Ascending aorta (tissue), 2 donors: ENCODE results near the gene MORC3. TPM values are rescaled to one million over a fixed set of nuclear protein-coding genes. Genes with fewer than 3 reads are reported as not detected.
"Not testable (repeated sequence)": the region's sequence is repeated elsewhere in the genome, so short reads cannot be mapped to it uniquely, and the experiment has no call there.

ENCODE experiments used
- DNase-seq, 2 donors: peaks; one replicate each; pipeline ENCODE4 v3.0.0-alpha.2; 2019; ENCODE audit warnings: low spot score in 2 of 2
- H3K27ac ChIP-seq, 2 donors: fragments of 200-600 bp; sonication (generic); one replicate each; pipeline ENCODE4 v1.5.1; 2016 to 2017; ENCODE audit warnings: mild to moderate bottlenecking in 1 of 2
- H3K27me3 ChIP-seq: fragments of 200-600 bp; sonication (generic); one replicate; pipeline ENCODE4 v1.5.1; 2017
- H3K36me3 ChIP-seq, 2 donors: fragments of 200-600 bp; sonication (generic); one replicate each; pipeline ENCODE4 v1.5.1; 2016
- H3K4me1 ChIP-seq, 2 donors: fragments of 200-600 bp; sonication (generic); one replicate each; pipeline ENCODE4 v1.5.1; 2016 to 2017; ENCODE audit warnings: mild to moderate bottlenecking in 1 of 2
- H3K4me3 ChIP-seq, 2 donors: fragments of 200-600 bp; sonication (generic); one replicate each; pipeline ENCODE4 v1.5.1; 2016 to 2017; ENCODE audit warnings: mild to moderate bottlenecking in 1 of 2
- H3K9me3 ChIP-seq, 2 donors: fragments of 200-600 bp; sonication (generic); one replicate each; pipeline ENCODE4 v1.5.1; 2016
- intact Hi-C: fragments of 100-400 bp; cut with DNase I; formaldehyde crosslinking; loops from one replicate; pipeline ENCODE4 v1.15.1; 2023
- total RNA-seq: library from RNA; depleted of rRNA; stranded (reverse); fragments of >200 nt; gene quantifications from one replicate; pipeline ENCODE4 v1.1.0, GENCODE V29; 2016
- TF ChIP-seq, protein P1 (sequence below), 3 experiments: fragments of 200-600 bp in 2 of 3; fragments of 450-650 bp in 1 of 3; sonication (generic) in 2 of 3; IDR thresholded peaks; one replicate each; pipeline ENCODE4 v1.5.1; 2016 to 2019; ENCODE audit warnings: antibody characterized with exemption in 3 of 3, mild to moderate bottlenecking in 1 of 3, moderate library complexity in 1 of 3

Gene MORC3, protein sequence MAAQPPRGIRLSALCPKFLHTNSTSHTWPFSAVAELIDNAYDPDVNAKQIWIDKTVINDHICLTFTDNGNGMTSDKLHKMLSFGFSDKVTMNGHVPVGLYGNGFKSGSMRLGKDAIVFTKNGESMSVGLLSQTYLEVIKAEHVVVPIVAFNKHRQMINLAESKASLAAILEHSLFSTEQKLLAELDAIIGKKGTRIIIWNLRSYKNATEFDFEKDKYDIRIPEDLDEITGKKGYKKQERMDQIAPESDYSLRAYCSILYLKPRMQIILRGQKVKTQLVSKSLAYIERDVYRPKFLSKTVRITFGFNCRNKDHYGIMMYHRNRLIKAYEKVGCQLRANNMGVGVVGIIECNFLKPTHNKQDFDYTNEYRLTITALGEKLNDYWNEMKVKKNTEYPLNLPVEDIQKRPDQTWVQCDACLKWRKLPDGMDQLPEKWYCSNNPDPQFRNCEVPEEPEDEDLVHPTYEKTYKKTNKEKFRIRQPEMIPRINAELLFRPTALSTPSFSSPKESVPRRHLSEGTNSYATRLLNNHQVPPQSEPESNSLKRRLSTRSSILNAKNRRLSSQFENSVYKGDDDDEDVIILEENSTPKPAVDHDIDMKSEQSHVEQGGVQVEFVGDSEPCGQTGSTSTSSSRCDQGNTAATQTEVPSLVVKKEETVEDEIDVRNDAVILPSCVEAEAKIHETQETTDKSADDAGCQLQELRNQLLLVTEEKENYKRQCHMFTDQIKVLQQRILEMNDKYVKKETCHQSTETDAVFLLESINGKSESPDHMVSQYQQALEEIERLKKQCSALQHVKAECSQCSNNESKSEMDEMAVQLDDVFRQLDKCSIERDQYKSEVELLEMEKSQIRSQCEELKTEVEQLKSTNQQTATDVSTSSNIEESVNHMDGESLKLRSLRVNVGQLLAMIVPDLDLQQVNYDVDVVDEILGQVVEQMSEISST
- 7.9 TPM for total RNA-seq

DNA sequence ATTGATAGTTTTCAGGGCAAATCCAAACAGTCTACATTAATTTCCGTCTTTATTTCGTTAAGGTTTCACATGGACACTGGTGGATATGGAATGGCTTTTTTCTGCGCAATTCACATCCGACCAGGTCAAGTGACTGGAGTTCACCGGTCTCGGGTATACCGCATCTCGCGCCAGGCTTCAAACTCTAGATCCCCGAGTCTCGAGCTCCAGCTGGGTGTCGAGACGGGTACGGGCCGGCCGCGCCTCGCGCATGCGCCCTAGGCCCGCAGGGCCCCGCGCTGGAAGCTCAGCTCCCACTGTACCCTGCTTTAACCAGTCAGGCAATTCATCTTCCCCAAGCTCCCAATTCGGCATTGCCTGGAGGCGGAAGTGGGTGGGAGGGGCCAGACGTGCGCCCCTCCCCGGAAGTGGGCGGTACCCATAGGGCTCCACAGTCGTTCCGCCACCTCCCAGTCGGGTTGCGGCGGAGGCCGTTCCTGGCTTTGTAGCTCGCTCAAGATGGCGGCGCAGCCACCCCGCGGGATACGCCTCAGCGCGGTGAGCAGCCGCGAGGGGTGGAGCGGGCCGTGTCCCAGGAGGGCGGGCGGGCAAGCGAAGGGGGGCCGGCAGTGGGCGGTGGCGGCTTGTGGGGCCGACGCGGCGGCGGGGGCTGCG is at the start of gene MORC3:
MORC3 (plus strand) TSS at position 431 of the 654 bp plus-strand sequence; CDS start at position 499, 68 bp downstream.
- intact Hi-C loops, result loop anchor here (1.0 to 10.0 kb wide), 5 partner anchors 115 to 1433 kb away; partner anchors contain the start of genes CBR3, DOP1B and SETD4
- TF ChIP-seq, protein P1, sequence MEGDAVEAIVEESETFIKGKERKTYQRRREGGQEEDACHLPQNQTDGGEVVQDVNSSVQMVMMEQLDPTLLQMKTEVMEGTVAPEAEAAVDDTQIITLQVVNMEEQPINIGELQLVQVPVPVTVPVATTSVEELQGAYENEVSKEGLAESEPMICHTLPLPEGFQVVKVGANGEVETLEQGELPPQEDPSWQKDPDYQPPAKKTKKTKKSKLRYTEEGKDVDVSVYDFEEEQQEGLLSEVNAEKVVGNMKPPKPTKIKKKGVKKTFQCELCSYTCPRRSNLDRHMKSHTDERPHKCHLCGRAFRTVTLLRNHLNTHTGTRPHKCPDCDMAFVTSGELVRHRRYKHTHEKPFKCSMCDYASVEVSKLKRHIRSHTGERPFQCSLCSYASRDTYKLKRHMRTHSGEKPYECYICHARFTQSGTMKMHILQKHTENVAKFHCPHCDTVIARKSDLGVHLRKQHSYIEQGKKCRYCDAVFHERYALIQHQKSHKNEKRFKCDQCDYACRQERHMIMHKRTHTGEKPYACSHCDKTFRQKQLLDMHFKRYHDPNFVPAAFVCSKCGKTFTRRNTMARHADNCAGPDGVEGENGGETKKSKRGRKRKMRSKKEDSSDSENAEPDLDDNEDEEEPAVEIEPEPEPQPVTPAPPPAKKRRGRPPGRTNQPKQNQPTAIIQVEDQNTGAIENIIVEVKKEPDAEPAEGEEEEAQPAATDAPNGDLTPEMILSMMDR (IDR thresholded peaks at IDR 0.05), result no peak
- Histone ChIP-seq H3K27me3 (no peaks in the 10 kb centered on the region), H3K9me3 (no peaks in the 10 kb centered on the region), H3K4me1 (peaks cover 0 to 21% of the 10 kb centered on the region in 2 donors), H3K27ac (peak within 1 kb of the TSS; percentile 97), H3K4me3 (peak within 1 kb of the TSS; percentile 87 to 91), H3K36me3 (peaks cover 0 to 7% of the 10 kb centered on the region in 2 donors)
- peak; percentile 94 to 99 for DNase-seq

DNA sequence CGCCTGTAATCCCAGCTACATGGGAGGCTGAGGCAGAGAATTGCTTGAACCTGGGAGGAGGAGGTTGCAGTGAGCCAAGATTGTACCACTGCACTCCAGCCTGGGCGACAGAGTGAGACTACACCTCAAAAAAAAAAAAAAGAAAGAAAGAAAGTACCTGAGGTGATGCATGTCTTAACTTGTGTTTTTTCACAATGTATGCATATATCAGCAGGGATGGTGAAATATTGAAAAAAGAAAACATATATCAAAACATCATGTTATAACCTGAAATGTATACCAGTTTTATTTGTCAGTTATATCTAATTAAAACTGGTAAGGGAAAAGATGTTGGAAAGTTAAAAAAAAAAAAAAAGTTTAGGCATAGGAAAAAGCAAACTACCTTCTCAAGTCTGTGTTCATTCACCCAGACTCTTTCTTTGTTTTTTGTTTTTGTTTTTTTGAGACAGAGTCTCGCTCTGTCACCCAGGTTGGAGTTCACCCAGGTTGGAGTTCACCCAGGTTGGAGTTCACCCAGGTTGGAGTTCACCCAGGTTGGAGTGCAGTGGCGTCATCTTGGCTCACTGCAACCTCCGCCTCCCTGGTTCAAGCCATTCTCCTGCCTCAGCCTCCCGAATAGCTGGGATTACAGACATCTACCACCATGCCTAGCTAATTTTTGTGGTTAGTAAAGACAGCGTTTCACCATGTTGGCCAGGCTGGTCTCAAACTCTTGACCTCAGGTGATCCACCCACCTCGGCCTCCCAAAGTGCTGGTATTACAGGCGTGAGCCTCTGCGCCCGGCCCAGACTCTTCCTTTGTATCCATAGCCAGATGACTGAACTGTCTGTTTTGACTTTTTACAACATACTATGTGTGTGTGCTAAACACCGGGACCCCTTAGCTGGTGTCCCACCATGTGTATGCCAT is 49.0 kb upstream of the MORC3 start:
- H3K4me3 ChIP-seq, intact Hi-C loops, H3K36me3 ChIP-seq, H3K27ac ChIP-seq, H3K27me3 ChIP-seq, H3K9me3 ChIP-seq, DNase-seq, H3K4me1 ChIP-seq: not testable (repeated sequence)

DNA sequence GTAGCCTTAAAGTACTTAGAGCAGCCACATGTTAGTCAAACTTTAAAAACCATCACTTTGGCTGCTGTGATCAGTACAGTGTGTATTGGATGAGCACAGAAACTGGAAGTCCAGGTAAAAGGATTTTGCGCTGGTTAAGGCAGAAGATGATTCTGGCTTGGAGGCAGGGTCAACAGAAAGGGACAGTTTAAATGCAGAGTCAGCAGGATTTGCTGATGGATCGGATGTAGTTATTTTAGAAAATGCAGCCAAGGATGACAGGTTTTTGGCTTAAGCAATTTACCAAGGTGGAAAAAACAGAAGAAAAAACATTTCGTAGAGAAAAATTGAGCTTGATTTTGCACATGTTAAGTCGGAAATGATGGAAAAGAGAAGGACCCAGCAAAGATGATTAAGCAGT is 45.9 kb upstream of the MORC3 start:
- intact Hi-C loops, result no loop called here

DNA sequence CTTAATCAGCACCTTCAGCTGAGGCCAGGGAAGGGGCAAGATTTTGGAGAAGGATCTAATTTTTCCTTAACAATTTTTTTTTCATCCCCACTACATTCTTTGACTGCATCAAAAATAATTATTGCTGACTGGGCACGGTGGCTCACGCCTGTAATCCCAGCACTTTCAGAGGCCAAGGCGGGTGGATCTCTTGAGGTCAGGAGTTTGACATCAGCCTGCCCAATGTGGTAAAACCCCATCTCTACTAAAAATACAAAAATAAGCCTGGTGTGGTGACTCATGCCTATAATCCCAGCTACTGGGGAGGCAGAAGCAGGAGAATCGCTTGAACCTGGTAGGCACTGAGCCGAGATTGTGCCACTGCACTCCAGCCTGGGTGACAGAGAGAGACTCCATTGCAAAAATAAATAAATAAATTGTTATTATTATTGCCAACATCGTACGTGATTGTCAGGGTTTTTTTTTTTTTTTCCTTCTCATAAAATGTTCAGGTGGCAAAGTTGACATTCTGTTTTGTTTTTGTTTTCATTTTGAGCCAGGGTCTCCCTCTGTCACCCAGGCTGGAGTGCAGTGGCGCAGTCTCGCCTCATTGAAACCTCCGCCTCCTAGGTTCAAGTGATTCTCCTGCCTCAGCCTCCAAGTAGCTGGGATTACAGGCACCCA is 37.3 kb upstream of the MORC3 start:
- Histone ChIP-seq H3K27me3 (no peaks in the 10 kb centered on the region), H3K4me1 (no peaks in the 10 kb centered on the region), H3K9me3 (no peaks in the 10 kb centered on the region), H3K4me3 (no peak overlapping the region), H3K27ac (no peak overlapping the region), H3K36me3 (peaks cover 4 to 29% of the 10 kb centered on the region in 2 donors)
- intact Hi-C loops, result no loop called here
- TF ChIP-seq, protein P1 (IDR thresholded peaks at IDR 0.05), result no peak
- no peak for DNase-seq

More for the DNA sequence above, 45.9 kb upstream of the MORC3 start:
- H3K9me3 ChIP-seq, result no peaks in the 10 kb centered on the region
- no peaks in the 10 kb centered on the region for H3K27me3 ChIP-seq
- no peak overlapping the region for H3K27ac ChIP-seq
- H3K36me3 ChIP-seq, result peaks cover 11 to 27% of the 10 kb centered on the region in 2 donors
- no peaks in the 10 kb centered on the region for H3K4me1 ChIP-seq
- no peak overlapping the region for H3K4me3 ChIP-seq
- no peak for DNase-seq
- TF ChIP-seq, protein P1 (IDR thresholded peaks at IDR 0.05), result no peak

DNA sequence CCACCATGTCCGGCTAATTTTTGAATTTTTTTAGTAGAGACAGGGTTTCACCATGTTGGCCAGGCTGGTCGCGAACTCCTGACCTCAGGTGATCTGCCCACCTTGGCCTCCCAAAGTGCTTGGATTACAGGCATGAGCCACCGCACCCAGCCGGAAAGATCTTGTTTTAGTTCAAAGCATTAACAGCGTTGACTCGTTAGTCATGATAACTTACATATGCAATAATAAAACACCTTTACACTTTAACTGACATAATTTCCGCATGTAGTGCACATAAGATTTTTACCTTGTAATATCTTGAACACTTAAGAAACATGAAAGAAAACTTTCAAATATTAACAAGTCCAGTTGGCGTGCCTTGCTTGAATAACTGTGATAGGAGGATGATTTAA is 36.8 kb upstream of the MORC3 start:
- peaks cover 4 to 27% of the 10 kb centered on the region in 2 donors for H3K36me3 ChIP-seq
- DNase-seq, result not testable (repeated sequence)

More for the DNA sequence above, 36.8 kb upstream of the MORC3 start:
- intact Hi-C loops, H3K4me3 ChIP-seq, H3K4me1 ChIP-seq, H3K27ac ChIP-seq, H3K27me3 ChIP-seq, H3K9me3 ChIP-seq: not testable (repeated sequence)
